ENCODE data around the gene KCNQ5.

Gene KCNQ5

GRCh38 chr6:72640615-72640930 is 18.7 kb downstream of the KCNQ5 start:
- DNase-seq = no peak

GRCh38 chr6:72642435-72642834 is 20.6 kb downstream of the KCNQ5 start:
- no peak for DNase-seq

DNA sequence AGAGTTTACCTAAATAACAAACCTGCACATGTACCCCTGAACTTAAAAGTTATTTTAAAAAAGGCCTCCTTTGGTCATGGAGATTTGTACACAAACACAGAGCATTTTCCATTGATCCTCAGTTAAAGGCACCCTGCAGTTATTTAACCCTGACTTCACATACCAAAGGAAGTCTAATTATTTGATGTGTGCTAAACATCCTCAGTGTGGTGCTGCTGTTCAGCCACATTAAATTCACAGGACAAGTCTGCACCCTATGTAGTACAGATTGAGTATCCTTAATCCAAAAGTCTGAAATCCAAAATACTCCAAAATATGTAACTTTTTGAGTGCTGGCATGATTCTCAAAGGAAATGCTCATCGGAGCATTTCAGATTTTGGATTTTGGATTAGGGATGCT is 21.4 kb downstream of the KCNQ5 start:
- DNase-seq = no peak

- no peak for DNase-seq
Measured at GRCh38 chr6:72646604-72647485, 25.0 kb downstream of the KCNQ5 start.

DNA sequence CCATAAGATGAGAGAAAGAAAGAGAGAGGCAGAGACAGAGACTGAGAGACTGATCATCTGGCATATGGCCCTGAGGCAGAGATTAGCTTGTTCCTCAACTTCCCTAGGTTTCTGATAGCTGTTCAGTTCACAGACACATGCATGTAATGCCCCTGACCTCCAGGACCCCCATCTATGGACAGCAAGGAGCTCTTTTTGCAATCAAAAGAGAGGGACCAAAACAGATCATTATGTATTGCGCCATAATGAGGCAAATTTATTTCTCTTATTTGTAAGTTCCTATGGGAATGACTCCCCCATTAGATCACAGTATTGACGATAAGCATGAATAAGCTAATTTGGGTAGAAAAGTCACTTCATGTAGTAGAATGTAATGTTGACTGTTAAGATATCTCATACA is 25.6 kb downstream of the KCNQ5 start:
- DNase-seq = no peak

- DNase-seq = no peak
Measured at GRCh38 chr6:72649032-72649984, 27.4 kb downstream of the KCNQ5 start.

- DNase-seq = no peak
Measured at GRCh38 chr6:72650081-72650745, 28.3 kb downstream of the KCNQ5 start.

- no peak for DNase-seq
Measured at GRCh38 chr6:72651174-72651573, 29.3 kb downstream of the KCNQ5 start.

- DNase-seq = no peak
Measured at GRCh38 chr6:72651967-72652956, 30.4 kb downstream of the KCNQ5 start.

- no peak for DNase-seq
Measured at GRCh38 chr6:72653026-72653425, 31.2 kb downstream of the KCNQ5 start.

DNA sequence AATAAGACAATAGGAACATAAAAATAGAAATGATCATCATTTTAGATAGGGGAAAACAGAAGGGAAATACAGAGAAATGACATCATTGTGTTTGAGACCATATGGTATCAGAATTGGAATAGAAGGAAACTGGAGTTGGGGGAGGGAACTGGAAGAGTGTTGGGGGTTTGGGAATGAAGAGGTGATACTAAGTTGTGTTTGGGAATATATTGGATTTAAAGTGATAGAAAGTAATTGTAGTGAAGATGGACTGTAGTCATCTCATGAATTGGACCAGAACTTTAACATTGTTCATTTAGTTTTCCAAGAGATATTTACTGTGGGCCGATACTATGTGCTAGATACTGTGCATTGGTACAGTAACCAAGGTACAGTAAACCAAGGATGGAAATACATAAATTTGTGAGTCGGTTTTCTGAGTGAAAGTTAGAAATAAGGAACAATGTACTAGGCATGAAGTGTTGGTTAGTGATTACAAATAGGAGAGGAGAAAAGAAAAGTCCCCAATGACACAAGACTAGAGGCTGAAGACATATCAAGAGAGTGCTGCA is 32.3 kb downstream of the KCNQ5 start:
- DNase-seq = no peak

GRCh38 chr6:72657407-72658197 is 35.7 kb downstream of the KCNQ5 start:
- no peak for DNase-seq

DNA sequence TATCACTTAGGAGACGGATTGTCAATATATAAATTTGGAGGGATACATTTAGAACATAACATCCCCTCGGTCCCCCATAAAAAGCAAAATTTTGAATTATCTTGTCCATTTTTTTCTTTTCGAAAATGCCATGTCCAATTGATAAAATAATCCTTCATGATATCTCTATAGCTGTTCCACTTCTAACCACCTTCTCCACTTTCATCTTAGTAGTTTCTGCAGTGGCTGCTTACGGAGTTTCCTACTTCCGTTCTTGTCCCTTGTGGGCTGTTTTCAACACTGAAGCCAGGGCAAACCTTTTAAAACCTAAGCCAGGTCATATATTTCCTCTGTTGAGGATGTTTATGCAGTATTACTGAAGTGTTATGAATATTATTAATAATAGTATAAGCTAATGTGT is 37.9 kb downstream of the KCNQ5 start:
- no peak for DNase-seq

- no peak for DNase-seq
Measured at GRCh38 chr6:72661411-72661810, 39.5 kb downstream of the KCNQ5 start.

GRCh38 chr6:72665599-72665998 is 43.7 kb downstream of the KCNQ5 start:
- DNase-seq = no peak

DNA sequence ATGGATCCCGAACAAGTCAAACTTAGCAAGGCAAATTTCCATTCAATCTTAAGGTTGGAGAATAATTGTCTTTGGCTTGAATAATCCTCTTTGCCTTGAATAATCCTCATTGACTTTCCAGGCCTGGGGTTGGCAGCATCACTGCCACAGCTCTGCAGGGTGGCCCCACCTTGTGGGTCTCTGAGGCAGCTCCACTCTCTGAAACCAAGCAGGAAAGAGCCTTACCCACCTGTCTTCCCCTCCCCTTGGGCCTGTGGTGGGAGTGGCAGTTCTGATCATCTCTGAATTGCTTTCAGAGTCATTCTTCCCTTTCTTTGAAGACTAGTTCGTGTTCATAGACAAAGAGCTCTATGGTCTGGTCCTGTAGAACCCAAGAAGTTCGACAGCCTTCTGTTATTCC is 47.5 kb downstream of the KCNQ5 start:
- no peak for DNase-seq

DNA sequence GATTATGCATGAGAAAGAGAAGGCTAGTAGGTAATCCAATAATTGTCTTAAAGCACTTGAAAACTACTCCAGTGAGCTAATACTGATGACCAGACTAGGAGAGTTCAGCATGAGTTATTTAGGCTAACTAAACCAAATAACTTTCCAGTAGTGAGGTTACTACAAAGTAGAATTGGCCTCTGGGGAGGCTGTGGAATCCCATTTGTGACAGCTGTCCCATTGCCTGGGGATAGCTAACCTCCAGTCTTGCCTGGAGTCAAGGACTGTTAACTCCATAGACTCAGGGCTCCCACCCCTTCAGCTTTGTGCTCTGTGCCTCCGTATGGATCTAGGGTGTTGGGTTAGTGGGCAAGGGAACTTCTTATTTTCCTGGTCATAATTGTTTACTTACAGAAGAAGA is 51.0 kb downstream of the KCNQ5 start:
- DNase-seq = no peak

GRCh38 chr6:72674842-72675241 is 53.0 kb downstream of the KCNQ5 start:
- no peak for DNase-seq

DNA sequence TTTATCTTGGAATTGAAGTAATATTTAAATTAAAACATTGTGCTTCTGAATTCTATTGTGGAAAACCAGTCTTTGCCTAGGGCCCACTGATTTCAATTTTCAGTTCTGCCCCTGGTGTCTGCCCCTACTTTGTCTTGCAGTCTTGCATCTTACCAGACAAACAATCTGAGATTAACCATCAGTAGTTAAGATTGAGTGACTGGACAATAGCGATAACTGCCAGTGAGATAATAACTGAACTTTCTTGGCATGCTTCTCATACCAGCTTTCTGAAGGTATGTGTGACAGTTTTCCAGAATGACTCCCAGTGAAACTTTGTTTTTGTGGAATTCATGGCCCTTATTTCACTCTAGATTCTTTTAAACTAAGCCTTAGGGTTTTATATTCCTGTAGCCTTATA is 53.5 kb downstream of the KCNQ5 start:
- no peak for DNase-seq

DNA sequence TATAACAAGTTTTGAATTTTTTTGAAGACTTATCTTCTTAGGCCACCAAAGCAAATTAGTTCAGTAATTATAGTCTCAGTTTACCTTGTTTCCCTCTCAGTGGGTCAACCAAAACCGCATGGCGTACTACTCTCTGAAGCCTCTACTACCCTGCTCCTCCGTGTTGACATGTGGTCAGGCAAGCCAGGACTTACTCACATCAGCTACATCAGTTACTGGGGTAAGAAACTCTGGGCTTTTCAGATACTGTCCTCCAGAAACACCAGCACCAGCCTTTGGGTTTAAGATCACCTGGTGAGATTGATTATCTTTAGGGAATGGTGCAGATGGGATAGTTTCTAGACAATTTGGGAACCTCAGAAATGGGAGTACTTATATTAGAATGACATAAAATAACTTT is 55.1 kb downstream of the KCNQ5 start:
- no peak for DNase-seq

DNA sequence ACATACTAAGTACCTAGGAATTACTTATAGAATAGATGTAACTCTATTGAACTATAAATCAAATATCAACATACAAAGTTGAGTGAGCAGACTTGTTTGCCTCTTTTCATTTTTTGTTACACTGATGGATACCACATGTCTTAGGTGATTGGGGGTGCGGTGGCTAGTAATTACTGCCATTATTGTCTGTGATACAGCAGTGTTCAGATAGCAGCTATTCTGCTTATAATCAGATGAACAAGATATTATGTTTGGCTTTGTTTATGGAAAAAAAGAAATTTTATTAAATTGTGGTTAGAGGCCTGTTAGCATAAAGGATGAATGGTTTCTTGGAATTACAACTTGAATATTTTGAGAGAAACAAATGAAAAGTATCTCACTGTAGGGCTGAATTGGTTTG is 55.9 kb downstream of the KCNQ5 start:
- DNase-seq = no peak
